ENCODE results near the gene SMIM24. TPM values are rescaled to one million over a fixed set of nuclear protein-coding genes. Genes with fewer than 3 reads are reported as not detected.

SMIM24 gene
- total RNA-seq, 4 donors from 2014 or later, result not detected

DNA sequence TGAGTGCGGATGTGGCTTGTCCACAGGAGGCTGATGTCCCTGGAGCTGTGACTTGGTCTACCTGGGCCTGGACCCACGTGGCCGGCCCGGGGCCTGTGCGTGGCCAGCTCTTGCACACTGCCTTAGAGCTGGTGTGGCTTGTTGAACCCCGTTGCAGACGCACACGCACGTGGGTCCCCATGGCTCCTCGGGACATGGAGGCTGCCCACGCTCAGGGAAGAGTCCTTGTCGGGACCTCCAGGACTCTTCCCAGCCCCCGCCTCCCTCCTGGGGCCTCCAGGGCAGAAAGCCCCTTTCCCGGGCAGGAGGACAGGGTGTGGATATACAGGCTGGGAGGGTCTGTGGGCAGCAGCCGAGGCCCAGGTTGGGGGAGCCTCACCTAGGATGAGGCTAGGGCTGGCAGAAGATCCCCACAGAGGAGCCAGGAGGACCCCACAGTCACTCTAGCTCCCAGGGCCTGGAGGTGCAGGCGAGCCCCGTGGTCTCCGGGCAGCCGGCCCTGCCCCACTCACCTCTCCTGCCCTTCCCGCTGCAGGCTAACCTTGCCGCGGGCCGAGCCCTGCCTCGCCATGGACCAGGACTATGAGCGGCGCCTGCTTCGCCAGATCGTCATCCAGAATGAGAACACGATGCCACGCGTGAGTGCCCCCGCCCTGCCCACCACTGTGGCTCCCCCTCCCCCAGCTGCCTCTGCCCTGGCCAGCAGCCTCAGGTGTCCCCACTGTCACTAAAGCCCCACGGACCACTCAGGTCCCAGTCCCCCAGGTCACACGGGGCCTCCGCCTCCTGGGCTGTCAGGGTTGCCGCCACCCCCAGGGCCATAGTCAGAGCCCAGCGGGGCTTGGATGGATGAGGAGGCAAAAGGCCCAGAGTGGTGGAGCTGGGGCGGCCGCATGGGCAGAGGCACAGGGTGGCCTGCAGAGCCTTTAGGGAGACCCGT, 42.4 kb upstream of the SMIM24 start:
- ATAC-seq (no peak), DNase-seq (no peak)
- peaks cover 0 to 47% of the 10 kb centered on the region in 2 donors for H3K36me3 ChIP-seq
- intact Hi-C loops (cut with DNase I; ENCODE audit: low total_unique reads), result no loop called here
- no peak for TF ChIP-seq POLR2A (IDR thresholded peaks at IDR 0.05)
- TF ChIP-seq, protein P1, sequence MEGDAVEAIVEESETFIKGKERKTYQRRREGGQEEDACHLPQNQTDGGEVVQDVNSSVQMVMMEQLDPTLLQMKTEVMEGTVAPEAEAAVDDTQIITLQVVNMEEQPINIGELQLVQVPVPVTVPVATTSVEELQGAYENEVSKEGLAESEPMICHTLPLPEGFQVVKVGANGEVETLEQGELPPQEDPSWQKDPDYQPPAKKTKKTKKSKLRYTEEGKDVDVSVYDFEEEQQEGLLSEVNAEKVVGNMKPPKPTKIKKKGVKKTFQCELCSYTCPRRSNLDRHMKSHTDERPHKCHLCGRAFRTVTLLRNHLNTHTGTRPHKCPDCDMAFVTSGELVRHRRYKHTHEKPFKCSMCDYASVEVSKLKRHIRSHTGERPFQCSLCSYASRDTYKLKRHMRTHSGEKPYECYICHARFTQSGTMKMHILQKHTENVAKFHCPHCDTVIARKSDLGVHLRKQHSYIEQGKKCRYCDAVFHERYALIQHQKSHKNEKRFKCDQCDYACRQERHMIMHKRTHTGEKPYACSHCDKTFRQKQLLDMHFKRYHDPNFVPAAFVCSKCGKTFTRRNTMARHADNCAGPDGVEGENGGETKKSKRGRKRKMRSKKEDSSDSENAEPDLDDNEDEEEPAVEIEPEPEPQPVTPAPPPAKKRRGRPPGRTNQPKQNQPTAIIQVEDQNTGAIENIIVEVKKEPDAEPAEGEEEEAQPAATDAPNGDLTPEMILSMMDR (IDR thresholded peaks at IDR 0.05 in 4 of 5, conservative IDR thresholded peaks at IDR 0.05 in 1 of 5), result no peak
- no peak overlapping the region for H3K27ac ChIP-seq
- in situ Hi-C loops (cut with MboI; ENCODE audit: low sequenced_read_pairs in 4 of 4), result no loop called here
- no peaks in the 10 kb centered on the region for H3K27me3 ChIP-seq
- no peak overlapping the region for H3K4me3 ChIP-seq
- no peaks in the 10 kb centered on the region for H3K9me3 ChIP-seq
- H3K4me1 ChIP-seq, result no peaks in the 10 kb centered on the region

DNA sequence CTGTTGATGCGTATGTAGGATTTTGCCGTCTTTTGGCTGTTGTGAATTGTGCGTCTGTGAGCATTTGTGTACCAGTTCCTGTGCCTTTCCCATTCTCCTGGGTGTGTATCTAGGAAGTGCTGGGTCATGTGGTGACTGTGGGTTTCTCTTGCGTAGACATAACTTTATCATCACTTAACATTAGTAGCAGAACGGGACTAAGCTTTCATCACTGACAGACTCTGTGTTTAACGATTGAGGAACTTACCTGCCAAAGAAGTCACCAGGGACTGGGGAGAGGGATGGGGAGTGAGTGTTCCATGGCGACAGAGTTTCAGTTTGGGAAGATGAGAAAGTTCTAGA, 40.8 kb upstream of the SMIM24 start:
- peaks cover 7 to 9% of the 10 kb centered on the region in 2 donors for H3K4me1 ChIP-seq
- no peak overlapping the region for H3K27ac ChIP-seq
- H3K27me3 ChIP-seq, result no peaks in the 10 kb centered on the region
- H3K4me3 ChIP-seq, result no peak overlapping the region
- DNase-seq (no peak), ATAC-seq (no peak)
- intact Hi-C loops (cut with DNase I; ENCODE audit: low total_unique reads) (no loop called here), in situ Hi-C loops (cut with MboI; ENCODE audit: low sequenced_read_pairs in 4 of 4) (no loop called here)
- TF ChIP-seq, protein P1 (IDR thresholded peaks at IDR 0.05 in 4 of 5, conservative IDR thresholded peaks at IDR 0.05 in 1 of 5), result no peak
- TF ChIP-seq POLR2A (IDR thresholded peaks at IDR 0.05), result no peak
- no peaks in the 10 kb centered on the region for H3K9me3 ChIP-seq
- H3K36me3 ChIP-seq, result peaks cover 0 to 31% of the 10 kb centered on the region in 2 donors

DNA sequence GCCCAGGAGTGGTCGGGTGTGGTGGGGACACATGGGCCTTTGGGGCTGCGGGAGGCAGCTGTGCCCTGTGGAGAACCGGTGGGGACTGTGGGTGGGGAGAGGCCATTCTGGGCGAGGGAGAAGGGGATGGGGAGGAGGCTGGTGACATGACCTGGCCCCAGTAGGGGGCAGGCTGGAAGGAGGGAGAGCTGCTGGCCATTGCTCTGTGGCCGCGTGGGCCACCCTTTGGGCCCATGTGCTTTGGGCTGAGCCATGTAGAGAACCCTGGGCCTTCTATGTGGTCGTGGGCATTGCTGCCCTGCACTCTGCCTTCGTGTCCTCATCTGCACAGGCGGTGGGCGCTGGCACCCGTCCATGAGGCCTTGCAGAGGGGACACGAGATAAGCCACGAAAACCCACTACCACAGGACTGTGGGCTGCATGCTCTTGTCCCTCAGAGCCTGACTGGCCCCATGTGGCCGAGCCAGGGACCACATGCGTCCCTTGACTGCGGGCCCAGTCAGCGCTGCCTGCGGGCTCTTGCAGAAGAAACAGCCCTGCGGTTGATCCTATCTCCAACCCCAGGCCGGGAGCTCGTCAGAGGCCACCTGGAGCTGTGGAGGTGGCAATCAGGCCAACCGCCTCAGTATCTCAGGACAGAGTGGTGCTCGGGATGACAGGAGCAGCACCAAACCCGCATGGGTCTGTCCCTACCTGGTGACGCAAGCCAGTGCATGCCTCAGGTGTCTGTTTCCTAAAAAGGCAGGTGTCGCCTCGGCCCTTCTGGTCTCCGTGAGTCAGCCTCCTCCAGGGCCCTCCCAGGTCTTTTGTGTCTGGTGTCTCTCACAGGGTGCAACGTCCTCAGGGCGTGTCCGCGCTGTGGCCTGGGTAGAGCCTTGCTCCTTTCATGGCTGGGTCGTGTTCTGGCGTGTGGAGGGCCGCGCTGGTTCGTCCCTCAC, 40.1 kb upstream of the SMIM24 start:
- Histone ChIP-seq H3K27me3 (no peaks in the 10 kb centered on the region), H3K36me3 (peaks cover 0 to 26% of the 10 kb centered on the region in 2 donors), H3K27ac (no peak overlapping the region), H3K4me1 (peaks cover 10% of the 10 kb centered on the region in 2 donors), H3K4me3 (no peak overlapping the region), H3K9me3 (no peaks in the 10 kb centered on the region)
- TF ChIP-seq POLR2A (IDR thresholded peaks at IDR 0.05), result no peak
- TF ChIP-seq, protein P1 (IDR thresholded peaks at IDR 0.05 in 4 of 5, conservative IDR thresholded peaks at IDR 0.05 in 1 of 5), result no peak
- DNase-seq, result no peak
- no peak for ATAC-seq
- intact Hi-C loops (cut with DNase I; ENCODE audit: low total_unique reads) (no loop called here), in situ Hi-C loops (cut with MboI; ENCODE audit: low sequenced_read_pairs in 4 of 4) (no loop called here)

DNA sequence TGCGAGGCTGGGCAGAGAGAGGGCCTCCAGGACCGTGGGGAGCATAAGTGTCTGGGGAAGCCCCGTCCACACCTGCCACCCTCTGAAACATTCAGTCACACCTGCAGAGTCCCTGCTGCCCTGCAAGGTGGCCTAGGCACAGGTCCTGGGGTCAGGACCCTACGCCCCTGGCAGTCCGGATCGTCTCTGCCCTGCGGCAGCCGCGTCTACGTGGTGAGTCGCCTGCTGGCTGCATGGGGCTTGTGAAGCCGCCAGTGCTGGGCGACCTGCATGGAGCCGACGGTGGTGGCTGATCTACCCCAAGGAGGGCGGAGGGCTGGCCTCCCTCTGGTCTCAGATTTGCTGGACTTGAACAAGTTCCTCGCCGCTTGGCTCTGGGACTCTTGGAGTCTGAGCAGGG, 38.8 kb upstream of the SMIM24 start:
- Histone ChIP-seq H3K9me3 (no peaks in the 10 kb centered on the region), H3K4me3 (no peak overlapping the region), H3K4me1 (peaks cover 10% of the 10 kb centered on the region in 2 donors), H3K27ac (no peak overlapping the region), H3K27me3 (no peaks in the 10 kb centered on the region), H3K36me3 (peaks cover 0 to 17% of the 10 kb centered on the region in 2 donors)
- ATAC-seq (no peak), DNase-seq (no peak)
- in situ Hi-C loops (cut with MboI; ENCODE audit: low sequenced_read_pairs in 4 of 4), result no loop called here
- intact Hi-C loops (cut with DNase I; ENCODE audit: low total_unique reads), result no loop called here
- TF ChIP-seq, protein P1 (IDR thresholded peaks at IDR 0.05 in 4 of 5, conservative IDR thresholded peaks at IDR 0.05 in 1 of 5), result no peak
- TF ChIP-seq POLR2A (IDR thresholded peaks at IDR 0.05), result no peak

Data from gastrocnemius medialis (tissue), 4 donors.